ENCODE measurements around the gene UCHL5.
"Not testable (repeated sequence)": the region's sequence is repeated elsewhere in the genome, so short reads cannot be mapped to it uniquely, and the experiment has no call there.

Gene UCHL5

GRCh38 chr1:193009501-193009900, 49.7 kb downstream of the UCHL5 start:
- DNase-seq, result no peak

- no peak for DNase-seq
Observed at GRCh38 chr1:193005785-193006184, 53.4 kb downstream of the UCHL5 start.

- DNase-seq, result no peak
Observed at GRCh38 chr1:192998536-192998935, 60.6 kb downstream of the UCHL5 start.

- DNase-seq, result no peak
Observed at GRCh38 chr1:192994141-192994540, 65.0 kb downstream of the UCHL5 start.

GRCh38 chr1:192993426-192994085, 65.6 kb downstream of the UCHL5 start:
- no peak for DNase-seq

GRCh38 chr1:192986748-192987334, 72.3 kb downstream of the UCHL5 start:
- not testable (repeated sequence) for DNase-seq

- no peak for DNase-seq
Observed at GRCh38 chr1:192986110-192986747, 72.9 kb downstream of the UCHL5 start.

GRCh38 chr1:192984080-192984479, 75.1 kb downstream of the UCHL5 start:
- no peak for DNase-seq

- no peak for DNase-seq
Observed at GRCh38 chr1:192983349-192983980, 75.7 kb downstream of the UCHL5 start.

GRCh38 chr1:192980856-192981255, 78.3 kb downstream of the UCHL5 start:
- no peak for DNase-seq

GRCh38 chr1:192980334-192980733, 78.8 kb downstream of the UCHL5 start:
- not testable (repeated sequence) for DNase-seq

- DNase-seq, result no peak
Observed at GRCh38 chr1:192979542-192979941, 79.6 kb downstream of the UCHL5 start.

GRCh38 chr1:192978195-192978710, 80.9 kb downstream of the UCHL5 start:
- no peak for DNase-seq

- DNase-seq, result no peak
Observed at GRCh38 chr1:192977089-192977706, 82.0 kb downstream of the UCHL5 start.

GRCh38 chr1:192976576-192976975, 82.6 kb downstream of the UCHL5 start:
- no peak for DNase-seq

GRCh38 chr1:192974701-192975100, 84.5 kb downstream of the UCHL5 start:
- no peak for DNase-seq

- no peak for DNase-seq
Observed at GRCh38 chr1:192973988-192974387, 85.2 kb downstream of the UCHL5 start.

- DNase-seq, result no peak
Observed at GRCh38 chr1:192973202-192973601, 86.0 kb downstream of the UCHL5 start.

GRCh38 chr1:192969091-192969490, 90.1 kb downstream of the UCHL5 start:
- no peak for DNase-seq

GRCh38 chr1:192968323-192968722, 90.8 kb downstream of the UCHL5 start:
- DNase-seq, result no peak

- DNase-seq, result no peak
Observed at GRCh38 chr1:192967901-192968300, 91.3 kb downstream of the UCHL5 start.

GRCh38 chr1:192967211-192967877, 91.8 kb downstream of the UCHL5 start:
- DNase-seq, result no peak

GRCh38 chr1:192966073-192966472, 93.1 kb downstream of the UCHL5 start:
- DNase-seq, result no peak

Data from effector CD4-positive, alpha-beta T cell (primary cell).